ENCODE data around the gene PNPLA7.
A peak's percentile ranks its signal among the peaks of the same experiment; 100 is the strongest.

Gene PNPLA7

DNA sequence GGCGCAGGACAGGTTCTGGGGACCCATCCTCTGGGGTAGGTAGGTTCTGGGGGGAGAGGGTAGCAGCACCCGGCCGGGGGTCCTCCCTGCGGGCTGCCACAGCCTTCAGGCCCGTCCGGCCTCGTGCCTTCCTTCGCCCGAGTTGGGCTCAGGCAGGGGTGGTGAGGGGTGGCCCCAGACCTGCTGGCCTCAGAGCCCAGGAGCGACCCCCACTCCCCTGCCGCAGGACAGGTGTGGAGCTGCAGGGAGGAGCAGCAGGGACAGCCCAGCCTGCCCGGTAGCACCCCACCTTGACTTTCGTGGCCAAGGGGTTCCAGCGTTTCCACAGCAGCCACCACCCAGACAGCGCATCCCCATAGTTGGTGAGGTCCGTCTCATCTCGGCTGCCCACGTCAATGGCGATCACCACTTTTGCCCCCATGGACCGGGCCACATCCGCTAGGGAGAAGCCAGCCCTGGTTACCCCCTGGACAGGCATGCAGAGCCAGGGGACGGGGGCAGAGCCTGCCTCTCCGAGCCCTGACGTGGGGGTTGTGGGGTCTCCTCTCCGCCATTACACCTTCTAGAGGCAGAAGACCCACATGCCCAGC is 87.7 kb downstream of the PNPLA7 start:
- POLR2A ChIA-PET, result no interaction called here
- CTCF ChIA-PET, result interaction anchor here (1.5 kb wide), 1 partner anchor 176 kb away, joined by 4 read pairs; no protein-coding TSS in a partner anchor
- Histone ChIP-seq H3K27ac (ENCODE audit: extremely low read depth, low read depth, low read length) (no peak overlapping the region), H3K36me3 (ENCODE audit: control insufficient read depth in 2 of 2, insufficient read depth in 1 of 2, low read length in 2 of 2) (peaks cover 0 to 5% of the 10 kb centered on the region in 2 experiments; a peak in 1 of 3 replicates), H3K4me3 (ENCODE audit: low read depth, low read length) (no peak overlapping the region), H3K9me3 (ENCODE audit: control insufficient read depth, insufficient read depth, low read depth, low read length) (no peaks in the 10 kb centered on the region), H3K4me1 (ENCODE audit: control insufficient read depth, insufficient read depth, low read length) (peaks cover 6% of the 10 kb centered on the region)
- TF ChIP-seq GLIS1 (tag by site-specific recombination; IDR thresholded peaks at IDR 0.05) (peak; percentile 32; the same call in 1 of the 2 replicates), BCL11A (tag by site-specific recombination; IDR thresholded peaks at IDR 0.05; ENCODE audit: low read depth) (no peak), GLIS2 (tag by site-specific recombination; IDR thresholded peaks at IDR 0.05) (peak; percentile 23; the same call in 1 of the 2 replicates), SP2 (tag by site-specific recombination; IDR thresholded peaks at IDR 0.05) (no peak)

DNA sequence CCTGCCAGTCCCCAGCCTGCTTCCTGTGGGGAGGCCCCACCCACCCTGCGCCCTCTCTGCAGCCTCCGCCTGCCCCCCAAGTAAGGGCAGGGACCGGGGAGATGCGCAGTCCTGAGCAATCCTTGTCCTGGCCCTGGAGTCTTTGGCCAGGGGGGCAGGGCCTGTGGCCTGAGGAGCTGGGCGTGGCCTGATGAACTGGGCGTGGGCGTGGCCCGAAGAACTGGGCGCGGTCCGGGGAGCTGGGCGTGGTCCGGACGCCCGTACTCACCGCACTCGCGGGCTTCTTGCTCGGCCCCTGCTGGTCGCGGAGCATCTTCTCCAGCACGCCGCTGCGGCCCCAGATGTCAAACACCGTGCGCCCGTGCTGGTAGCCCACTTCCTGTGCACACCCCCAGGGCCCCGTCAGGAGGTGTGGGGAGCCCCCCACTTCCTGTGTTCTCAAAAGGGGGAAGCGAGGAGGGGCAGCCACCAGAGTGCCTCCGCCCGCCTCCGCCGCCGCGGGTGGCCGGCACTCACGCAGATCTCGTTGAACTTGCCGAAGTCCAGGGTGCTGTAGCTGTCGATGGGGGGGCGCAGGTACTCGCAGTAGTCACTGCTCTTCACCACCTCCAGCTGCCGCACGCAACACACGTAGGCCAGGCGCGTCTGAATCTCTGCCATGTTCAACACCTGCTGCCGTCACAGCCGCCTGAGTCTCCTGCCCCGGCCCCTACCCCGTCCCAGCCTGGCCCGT is 88.4 kb downstream of the PNPLA7 start:
- H3K36me3 ChIP-seq (ENCODE audit: control insufficient read depth in 2 of 2, insufficient read depth in 1 of 2, low read length in 2 of 2), result peaks cover 0 to 12% of the 10 kb centered on the region in 2 experiments; a peak in 1 of 3 replicates
- no peaks in the 10 kb centered on the region for H3K9me3 ChIP-seq (ENCODE audit: control insufficient read depth, insufficient read depth, low read depth, low read length)
- H3K4me3 ChIP-seq (ENCODE audit: low read depth, low read length), result no peak overlapping the region
- 0 out of 2 replicates have a peak, but pooled peaks have one; percentile 17 for TF ChIP-seq SP3 (tag by site-specific recombination; IDR thresholded peaks at IDR 0.05)
- no peak for TF ChIP-seq EGR2 (tag by site-specific recombination; IDR thresholded peaks at IDR 0.05; ENCODE audit: low read depth)
- no peak for TF ChIP-seq ZSCAN23 (tag by site-specific recombination; IDR thresholded peaks at IDR 0.05)
- TF ChIP-seq KLF9 (tag by site-specific recombination; IDR thresholded peaks at IDR 0.05; ENCODE audit: low read depth), result peak; percentile 86
- TF ChIP-seq KLF8 (tag by site-specific recombination; IDR thresholded peaks at IDR 0.05), result peak; percentile 96
- TF ChIP-seq KLF7 (tag by site-specific recombination; IDR thresholded peaks at IDR 0.05; ENCODE audit: borderline replicate concordance), result peak; percentile 70; the same call in 1 of the 2 replicates
- TF ChIP-seq KLF1 (tag by site-specific recombination; IDR thresholded peaks at IDR 0.05), result peak; percentile 100
- TF ChIP-seq, protein P1, sequence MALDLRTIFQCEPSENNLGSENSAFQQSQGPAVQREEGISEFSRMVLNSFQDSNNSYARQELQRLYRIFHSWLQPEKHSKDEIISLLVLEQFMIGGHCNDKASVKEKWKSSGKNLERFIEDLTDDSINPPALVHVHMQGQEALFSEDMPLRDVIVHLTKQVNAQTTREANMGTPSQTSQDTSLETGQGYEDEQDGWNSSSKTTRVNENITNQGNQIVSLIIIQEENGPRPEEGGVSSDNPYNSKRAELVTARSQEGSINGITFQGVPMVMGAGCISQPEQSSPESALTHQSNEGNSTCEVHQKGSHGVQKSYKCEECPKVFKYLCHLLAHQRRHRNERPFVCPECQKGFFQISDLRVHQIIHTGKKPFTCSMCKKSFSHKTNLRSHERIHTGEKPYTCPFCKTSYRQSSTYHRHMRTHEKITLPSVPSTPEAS (tag by site-specific recombination; IDR thresholded peaks at IDR 0.05), result no peak
- TF ChIP-seq ZEB2 (tag by site-specific recombination; IDR thresholded peaks at IDR 0.05), result no peak
- POLR2A ChIA-PET, result interaction anchor here (0.7 kb wide), 1 partner anchor 767 kb away, joined by 4 read pairs; no protein-coding TSS in a partner anchor
- CTCF ChIA-PET, result interaction anchor here (1.5 kb wide), 1 partner anchor 176 kb away, joined by 4 read pairs; no protein-coding TSS in a partner anchor
- H3K4me1 ChIP-seq (ENCODE audit: control insufficient read depth, insufficient read depth, low read length), result peaks cover 6% of the 10 kb centered on the region
- no peak overlapping the region for H3K27ac ChIP-seq (ENCODE audit: extremely low read depth, low read depth, low read length)

DNA sequence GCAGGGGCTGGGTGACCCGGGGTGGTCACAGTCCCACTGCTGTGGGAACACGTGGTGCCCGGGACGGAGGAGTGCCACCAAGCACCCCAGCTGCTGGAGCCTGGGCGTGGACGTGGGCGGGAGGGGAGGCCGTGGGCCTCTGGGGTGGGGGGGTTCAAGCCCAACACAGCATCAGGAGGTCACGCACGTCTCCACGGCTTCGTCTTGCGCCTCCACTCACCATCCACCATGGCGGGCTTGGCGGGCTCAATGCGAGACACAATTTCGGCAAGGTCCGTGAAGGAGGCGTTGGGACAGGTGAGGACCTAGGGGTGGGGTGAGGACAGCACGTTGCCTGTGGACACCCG is 88.9 kb downstream of the PNPLA7 start:
- TF ChIP-seq KLF9 (tag by site-specific recombination; IDR thresholded peaks at IDR 0.05; ENCODE audit: low read depth) (no peak), ZNF155 (tag by site-specific recombination; IDR thresholded peaks at IDR 0.05) (no peak), ZNF354C (tag by site-specific recombination; IDR thresholded peaks at IDR 0.05; ENCODE audit: borderline replicate concordance, low read depth) (no peak), ZNF558 (tag by site-specific recombination; IDR thresholded peaks at IDR 0.05) (no peak), ZNF600 (tag by site-specific recombination; IDR thresholded peaks at IDR 0.05) (no peak), ZNF140 (tag by site-specific recombination; IDR thresholded peaks at IDR 0.05) (no peak)
- TF ChIP-seq, protein P2, sequence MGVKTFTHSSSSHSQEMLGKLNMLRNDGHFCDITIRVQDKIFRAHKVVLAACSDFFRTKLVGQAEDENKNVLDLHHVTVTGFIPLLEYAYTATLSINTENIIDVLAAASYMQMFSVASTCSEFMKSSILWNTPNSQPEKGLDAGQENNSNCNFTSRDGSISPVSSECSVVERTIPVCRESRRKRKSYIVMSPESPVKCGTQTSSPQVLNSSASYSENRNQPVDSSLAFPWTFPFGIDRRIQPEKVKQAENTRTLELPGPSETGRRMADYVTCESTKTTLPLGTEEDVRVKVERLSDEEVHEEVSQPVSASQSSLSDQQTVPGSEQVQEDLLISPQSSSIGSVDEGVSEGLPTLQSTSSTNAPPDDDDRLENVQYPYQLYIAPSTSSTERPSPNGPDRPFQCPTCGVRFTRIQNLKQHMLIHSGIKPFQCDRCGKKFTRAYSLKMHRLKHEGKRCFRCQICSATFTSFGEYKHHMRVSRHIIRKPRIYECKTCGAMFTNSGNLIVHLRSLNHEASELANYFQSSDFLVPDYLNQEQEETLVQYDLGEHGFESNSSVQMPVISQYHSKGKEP (tag by site-specific recombination; IDR thresholded peaks at IDR 0.05), result no peak
- CTCF ChIA-PET, result no interaction called here
- POLR2A ChIA-PET, result interaction anchor here (0.7 kb wide), 1 partner anchor 766 kb away, joined by 4 read pairs; no protein-coding TSS in a partner anchor
- peaks cover 0 to 17% of the 10 kb centered on the region in 2 experiments; a peak in 1 of 3 replicates for H3K36me3 ChIP-seq (ENCODE audit: control insufficient read depth in 2 of 2, insufficient read depth in 1 of 2, low read length in 2 of 2)
- no peaks in the 10 kb centered on the region for H3K9me3 ChIP-seq (ENCODE audit: control insufficient read depth, insufficient read depth, low read depth, low read length)
- peaks cover 6% of the 10 kb centered on the region for H3K4me1 ChIP-seq (ENCODE audit: control insufficient read depth, insufficient read depth, low read length)
- no peak overlapping the region for H3K27ac ChIP-seq (ENCODE audit: extremely low read depth, low read depth, low read length)
- no peak overlapping the region for H3K4me3 ChIP-seq (ENCODE audit: low read depth, low read length)

Data from HEK293 (cell line).